IPS-18a (cell line): Measurements from ENCODE around the gene ZBTB16.

Experiments used
- H3K27ac ChIP-seq: one replicate; pipeline ENCODE4 v1.5.1; 2013; ENCODE audit warnings: low read length
- H3K27me3 ChIP-seq: one replicate; pipeline ENCODE4 v1.6.1; 2013; ENCODE audit warnings: mild to moderate bottlenecking, low read length; ENCODE audit not compliant: control insufficient read depth, insufficient read depth
- H3K36me3 ChIP-seq: one replicate; pipeline ENCODE4 v1.6.1; 2013; ENCODE audit warnings: low read depth, low read length; ENCODE audit not compliant: control insufficient read depth
- H3K4me1 ChIP-seq: one replicate; pipeline ENCODE4 v1.6.1; 2013; ENCODE audit warnings: low read depth, low read length; ENCODE audit not compliant: control insufficient read depth
- H3K4me3 ChIP-seq: one replicate; pipeline ENCODE4 v1.5.1; 2013; ENCODE audit warnings: low read length
- H3K9ac ChIP-seq: one replicate; pipeline ENCODE4 v1.6.1; 2013; ENCODE audit warnings: mild to moderate bottlenecking, low read length, moderate library complexity
- H3K9me3 ChIP-seq: one replicate; pipeline ENCODE4 v1.6.1; 2013; ENCODE audit warnings: low read depth, low read length; ENCODE audit not compliant: control insufficient read depth

Gene ZBTB16

DNA sequence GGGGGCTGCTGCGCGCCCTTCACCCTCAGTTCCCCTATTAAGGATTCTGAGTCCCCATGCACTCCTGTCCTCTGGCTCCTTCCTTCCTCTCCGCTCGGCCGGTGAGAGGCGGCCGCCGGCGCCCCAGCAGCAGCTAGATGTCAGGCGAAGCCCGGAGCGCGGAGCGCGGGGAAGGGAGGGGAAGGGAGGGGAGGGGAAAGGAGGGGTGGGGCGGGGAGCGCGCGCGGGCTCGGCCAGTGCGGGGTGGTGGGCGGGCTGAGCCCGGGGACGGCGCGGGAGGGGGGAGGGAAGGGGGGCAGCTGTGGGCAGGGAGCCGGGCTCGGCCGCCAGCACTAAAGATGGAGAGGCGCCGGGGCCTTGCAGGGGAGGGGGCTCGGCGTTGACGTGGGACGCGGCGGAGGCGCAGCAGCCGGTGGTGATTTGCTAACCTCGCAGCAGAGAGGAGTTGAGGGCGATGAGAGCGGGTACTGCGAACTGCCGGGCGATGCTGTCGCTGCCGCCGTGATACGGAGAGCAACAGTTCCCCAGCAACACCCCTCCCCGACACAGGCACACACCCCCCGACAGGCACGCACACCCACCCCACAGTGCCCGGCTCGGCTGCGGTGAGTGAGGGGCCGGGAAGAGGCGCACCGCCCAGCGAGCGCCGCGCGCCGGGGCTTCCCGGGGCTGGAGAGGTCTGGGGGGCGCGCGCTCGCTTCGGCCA lies at the start of gene ZBTB16:
TSS of gene ZBTB16 (plus strand) at position 434 of the 706 bp plus-strand sequence. CDS start 3,590 bp downstream, outside the sequence.
- Histone ChIP-seq H3K9ac (no peak within 1 kb of the TSS), H3K27ac (no peak within 1 kb of the TSS), H3K27me3 (peaks cover 94% of the 10 kb centered on the region), H3K4me1 (peaks cover 26% of the 10 kb centered on the region), H3K4me3 (peak within 1 kb of the TSS; percentile 72), H3K9me3 (no peaks in the 10 kb centered on the region), H3K36me3 (no peaks in the 10 kb centered on the region)

- Histone ChIP-seq H3K36me3 (no peaks in the 10 kb centered on the region), H3K27ac (no peak overlapping the region), H3K4me1 (no peaks in the 10 kb centered on the region)
These were observed 48.6 kb upstream of the ZBTB16 start for GRCh38 chr11:114010931-114011330.

DNA sequence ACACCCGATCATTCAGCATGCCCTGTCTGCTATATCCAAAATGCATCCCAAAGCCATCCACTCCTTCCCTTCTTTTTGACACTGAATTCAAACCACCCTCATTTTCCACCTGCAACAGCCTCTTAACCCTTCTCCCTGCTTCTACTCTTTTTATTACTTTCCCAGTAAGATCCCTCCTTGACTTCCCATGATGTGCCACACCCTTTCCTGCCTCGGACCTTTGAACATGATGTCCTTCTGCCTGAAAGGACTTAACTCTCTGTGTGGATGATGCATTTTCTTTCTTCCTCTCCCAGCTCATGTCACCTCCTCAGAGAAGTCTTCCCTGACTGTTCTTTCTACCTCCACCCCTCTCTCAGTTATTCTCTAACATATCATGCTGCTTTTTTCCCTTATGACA lies 48.1 kb upstream of the ZBTB16 start:
- H3K27ac ChIP-seq = no peak overlapping the region
- no peak overlapping the region for H3K9ac ChIP-seq
- no peaks in the 10 kb centered on the region for H3K9me3 ChIP-seq
- H3K4me1 ChIP-seq = no peaks in the 10 kb centered on the region
- no peak overlapping the region for H3K4me3 ChIP-seq
- H3K36me3 ChIP-seq = no peaks in the 10 kb centered on the region
- H3K27me3 ChIP-seq = no peaks in the 10 kb centered on the region

More at GRCh38 chr11:114010931-114011330, 48.6 kb upstream of the ZBTB16 start:
- H3K4me3 ChIP-seq = no peak overlapping the region
- H3K9me3 ChIP-seq = no peaks in the 10 kb centered on the region
- no peak overlapping the region for H3K9ac ChIP-seq
- H3K27me3 ChIP-seq = no peaks in the 10 kb centered on the region

GRCh38 chr11:114015117-114015516 lies 44.4 kb upstream of the ZBTB16 start:
- no peak overlapping the region for H3K27ac ChIP-seq
- H3K27me3 ChIP-seq = no peaks in the 10 kb centered on the region

DNA sequence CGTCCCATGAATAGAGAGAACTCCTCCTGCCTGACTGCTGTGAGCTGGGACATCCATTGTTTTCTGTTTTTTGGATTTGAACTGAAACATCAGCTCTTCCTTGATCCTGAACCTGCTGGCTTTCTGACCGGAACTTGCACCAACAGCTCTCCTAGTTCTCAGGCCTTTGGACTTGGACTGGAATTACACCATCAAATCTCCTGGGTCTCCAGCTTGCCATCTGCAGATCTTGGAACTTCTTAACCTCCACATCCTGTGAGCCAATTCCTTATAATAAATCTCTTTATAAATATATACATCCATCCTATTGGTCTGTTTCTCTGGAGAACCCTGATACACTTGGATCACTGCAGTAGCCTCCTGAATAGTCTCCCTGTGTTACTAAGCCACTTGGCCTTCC lies 42.5 kb upstream of the ZBTB16 start:
- H3K4me3 ChIP-seq = no peak overlapping the region
- no peaks in the 10 kb centered on the region for H3K9me3 ChIP-seq
- no peak overlapping the region for H3K9ac ChIP-seq
- no peaks in the 10 kb centered on the region for H3K27me3 ChIP-seq
- H3K36me3 ChIP-seq = no peaks in the 10 kb centered on the region
- H3K4me1 ChIP-seq = no peaks in the 10 kb centered on the region
- no peak overlapping the region for H3K27ac ChIP-seq

More at GRCh38 chr11:114015117-114015516, 44.4 kb upstream of the ZBTB16 start:
- H3K9ac ChIP-seq = no peak overlapping the region
- H3K36me3 ChIP-seq = no peaks in the 10 kb centered on the region
- H3K4me3 ChIP-seq = no peak overlapping the region
- H3K9me3 ChIP-seq = no peaks in the 10 kb centered on the region
- no peaks in the 10 kb centered on the region for H3K4me1 ChIP-seq

DNA sequence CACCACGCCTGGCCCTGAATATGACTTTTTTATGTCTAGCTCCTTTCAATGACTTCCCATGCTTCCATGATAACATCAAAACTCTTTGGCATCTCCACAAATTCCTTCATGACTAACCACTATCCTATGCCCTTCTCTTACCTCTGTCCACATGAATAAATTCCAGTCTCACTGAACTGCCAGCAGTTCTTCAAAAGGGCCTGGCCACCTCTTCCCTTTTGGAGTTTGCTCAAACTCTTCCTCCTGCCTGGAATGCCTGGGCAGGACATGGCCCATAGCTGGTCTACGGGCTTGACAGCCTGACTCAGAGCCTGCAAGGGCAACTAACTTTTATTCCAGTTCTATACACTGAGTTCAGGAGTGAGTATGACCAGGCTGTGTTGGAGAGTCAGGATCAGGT lies 41.8 kb upstream of the ZBTB16 start:
- H3K36me3 ChIP-seq = no peaks in the 10 kb centered on the region
- no peaks in the 10 kb centered on the region for H3K9me3 ChIP-seq
- H3K27ac ChIP-seq = no peak overlapping the region
- no peak overlapping the region for H3K9ac ChIP-seq
- H3K4me1 ChIP-seq = no peaks in the 10 kb centered on the region
- no peak overlapping the region for H3K4me3 ChIP-seq
- no peaks in the 10 kb centered on the region for H3K27me3 ChIP-seq

DNA sequence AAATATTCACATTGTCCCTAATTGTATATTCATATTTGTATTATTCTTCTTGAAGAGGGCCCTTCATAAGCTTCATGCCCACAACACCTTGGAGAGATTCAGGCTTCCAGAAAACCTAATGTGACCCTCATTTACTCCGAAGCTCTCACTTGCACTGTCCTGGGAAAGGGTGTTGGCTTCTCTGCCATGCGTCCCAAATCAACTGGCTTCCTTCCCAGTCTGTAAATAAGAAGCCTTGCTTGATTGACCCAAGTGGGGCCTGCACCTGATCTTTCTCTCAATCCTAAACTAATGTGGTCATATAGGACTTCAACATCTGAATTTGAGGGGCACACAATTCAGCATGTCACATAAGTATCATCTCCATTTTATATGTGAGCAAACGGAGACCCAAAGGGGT lies 40.5 kb upstream of the ZBTB16 start:
- Histone ChIP-seq H3K27ac (no peak overlapping the region), H3K9ac (no peak overlapping the region), H3K9me3 (no peaks in the 10 kb centered on the region), H3K4me3 (no peak overlapping the region), H3K27me3 (no peaks in the 10 kb centered on the region), H3K4me1 (no peaks in the 10 kb centered on the region), H3K36me3 (no peaks in the 10 kb centered on the region)

GRCh38 chr11:114019574-114019973 lies 39.9 kb upstream of the ZBTB16 start:
- Histone ChIP-seq H3K27me3 (no peaks in the 10 kb centered on the region), H3K9me3 (no peaks in the 10 kb centered on the region), H3K36me3 (no peaks in the 10 kb centered on the region), H3K9ac (no peak overlapping the region), H3K4me1 (no peaks in the 10 kb centered on the region), H3K27ac (no peak overlapping the region), H3K4me3 (no peak overlapping the region)

DNA sequence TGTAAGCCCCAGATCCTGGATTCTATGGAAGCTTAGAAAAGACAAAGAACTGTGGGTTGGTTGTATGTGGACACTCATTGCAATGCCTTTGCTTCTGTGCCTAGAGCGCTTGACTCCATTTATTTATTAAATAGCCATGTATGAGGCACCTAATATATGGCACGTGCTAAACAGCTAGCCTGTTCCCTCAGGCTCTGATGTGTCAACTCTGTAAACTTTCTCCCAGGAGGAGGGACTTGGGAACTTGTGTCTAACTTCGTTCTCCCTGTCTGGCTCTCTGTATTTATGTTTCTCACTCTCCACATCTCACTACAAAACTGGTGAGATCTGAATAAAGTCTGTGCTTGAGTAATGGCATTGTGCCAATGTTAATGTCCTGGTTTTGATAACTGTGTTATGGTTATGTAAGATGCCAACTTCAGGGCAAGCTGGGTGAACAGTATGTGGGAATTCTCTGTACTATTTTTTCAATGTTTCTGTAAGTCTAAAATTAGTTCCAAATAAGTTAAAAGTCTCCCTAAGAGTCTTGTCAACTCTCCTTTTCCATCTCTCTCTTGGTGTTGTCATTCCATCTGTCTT lies 34.1 kb upstream of the ZBTB16 start:
- H3K4me1 ChIP-seq = no peaks in the 10 kb centered on the region
- no peaks in the 10 kb centered on the region for H3K9me3 ChIP-seq
- H3K4me3 ChIP-seq = no peak overlapping the region
- no peaks in the 10 kb centered on the region for H3K36me3 ChIP-seq
- H3K27ac ChIP-seq = no peak overlapping the region
- H3K9ac ChIP-seq = no peak overlapping the region
- H3K27me3 ChIP-seq = no peaks in the 10 kb centered on the region

DNA sequence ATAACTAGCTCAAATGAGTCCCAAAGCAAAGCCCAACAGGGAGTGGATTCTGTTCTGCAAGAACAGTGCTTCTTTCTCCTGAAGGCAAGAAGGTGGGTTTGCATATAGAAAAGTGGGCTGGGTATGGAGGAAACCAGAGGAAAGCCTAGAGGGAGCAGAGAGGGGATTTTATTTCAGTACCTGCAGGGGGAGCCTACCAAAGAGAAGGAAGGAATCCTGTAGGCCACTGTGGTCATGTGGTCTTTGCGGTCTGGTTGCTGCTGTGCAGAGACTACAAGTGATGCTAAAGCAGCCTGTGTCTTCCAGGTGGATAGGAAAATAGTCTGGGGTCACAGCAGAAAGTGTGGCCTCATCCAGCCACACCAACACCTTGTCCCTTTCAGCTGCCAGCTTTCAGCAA lies 33.2 kb upstream of the ZBTB16 start:
- H3K27ac ChIP-seq = no peak overlapping the region
- H3K4me3 ChIP-seq = no peak overlapping the region
- no peaks in the 10 kb centered on the region for H3K27me3 ChIP-seq
- no peak overlapping the region for H3K9ac ChIP-seq
- no peaks in the 10 kb centered on the region for H3K36me3 ChIP-seq
- H3K4me1 ChIP-seq = no peaks in the 10 kb centered on the region
- H3K9me3 ChIP-seq = no peaks in the 10 kb centered on the region

DNA sequence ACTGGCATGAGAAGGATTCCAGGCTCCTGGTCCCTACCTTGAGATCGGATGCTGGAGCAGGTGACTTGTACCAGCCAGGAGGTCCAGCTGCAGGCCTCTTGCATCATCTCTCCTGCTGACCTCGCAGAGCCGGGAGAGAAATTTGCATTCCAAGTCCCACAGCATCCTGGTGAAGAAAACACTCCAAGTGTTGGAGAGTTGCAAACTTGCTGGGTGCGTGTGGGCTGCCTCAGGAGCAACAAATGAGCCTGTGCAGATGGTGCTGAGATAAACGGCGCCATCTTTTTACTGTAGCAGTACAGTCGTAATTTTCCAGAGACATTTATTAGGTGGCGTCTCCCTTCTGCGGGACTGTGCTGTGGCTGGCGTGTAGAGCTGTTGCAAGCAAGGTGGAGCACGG lies 32.1 kb upstream of the ZBTB16 start:
- H3K9ac ChIP-seq = no peak overlapping the region
- no peaks in the 10 kb centered on the region for H3K27me3 ChIP-seq
- H3K36me3 ChIP-seq = no peaks in the 10 kb centered on the region
- no peak overlapping the region for H3K4me3 ChIP-seq
- H3K4me1 ChIP-seq = no peaks in the 10 kb centered on the region
- H3K9me3 ChIP-seq = no peaks in the 10 kb centered on the region
- H3K27ac ChIP-seq = no peak overlapping the region

- Histone ChIP-seq H3K9me3 (no peaks in the 10 kb centered on the region), H3K27me3 (no peaks in the 10 kb centered on the region), H3K36me3 (no peaks in the 10 kb centered on the region), H3K4me1 (no peaks in the 10 kb centered on the region), H3K4me3 (no peak overlapping the region), H3K9ac (no peak overlapping the region), H3K27ac (no peak overlapping the region)
These were observed 31.6 kb upstream of the ZBTB16 start for GRCh38 chr11:114027926-114028325.
